Stimulated activated CD4-positive, alpha-beta T cell treated with anti-CD3 and anti-CD28 coated beads, Interleukin-2, amount 100 ng/mL, for 24 hours (primary cell): ENCODE results near the gene EIF2S2.

Experiments
- DNase-seq, 2 donors: peaks; one replicate each; pipeline ENCODE4 v3.0.0-alpha.2; 2020

EIF2S2 gene

GRCh38 chr20:34088305-34089174 lies 23.5 kb downstream of the EIF2S2 start:
- no peak for DNase-seq

- DNase-seq, result no peak
Observed at GRCh38 chr20:34085544-34086040, 26.5 kb downstream of the EIF2S2 start.

- no peak for DNase-seq
Observed at GRCh38 chr20:34084227-34084923, 27.7 kb downstream of the EIF2S2 start.

- no peak for DNase-seq
Observed at GRCh38 chr20:34083781-34084180, 28.3 kb downstream of the EIF2S2 start.

GRCh38 chr20:34083137-34083536 lies 28.9 kb downstream of the EIF2S2 start:
- DNase-seq, result no peak

- no peak for DNase-seq
Observed at GRCh38 chr20:34082232-34082887, 29.7 kb downstream of the EIF2S2 start.

GRCh38 chr20:34079818-34080217 lies 32.2 kb downstream of the EIF2S2 start:
- DNase-seq, result no peak

- no peak for DNase-seq
Observed at GRCh38 chr20:34078540-34078939, 33.5 kb downstream of the EIF2S2 start.

GRCh38 chr20:34076952-34077351 lies 35.1 kb downstream of the EIF2S2 start:
- no peak for DNase-seq

- DNase-seq, result no peak
Observed at GRCh38 chr20:34075647-34076046, 36.4 kb downstream of the EIF2S2 start.

- DNase-seq, result peak in 1 of 2 donors; percentile 30
Observed at GRCh38 chr20:34074101-34074760, 37.8 kb downstream of the EIF2S2 start.

GRCh38 chr20:34072778-34073177 lies 39.3 kb downstream of the EIF2S2 start:
- DNase-seq, result no peak

GRCh38 chr20:34072076-34072475 lies 40.0 kb downstream of the EIF2S2 start:
- no peak for DNase-seq

GRCh38 chr20:34070859-34071258 lies 41.2 kb downstream of the EIF2S2 start:
- no peak for DNase-seq

- DNase-seq, result no peak
Observed at GRCh38 chr20:34070079-34070439, 42.0 kb downstream of the EIF2S2 start.

GRCh38 chr20:34069341-34070078 lies 42.5 kb downstream of the EIF2S2 start:
- peak; percentile 51 to 62 for DNase-seq

- DNase-seq, result no peak
Observed at GRCh38 chr20:34068001-34068400, 44.0 kb downstream of the EIF2S2 start.

- no peak for DNase-seq
Observed at GRCh38 chr20:34066476-34067090, 45.5 kb downstream of the EIF2S2 start.

- no peak for DNase-seq
Observed at GRCh38 chr20:34065260-34065659, 46.8 kb downstream of the EIF2S2 start.

GRCh38 chr20:34064286-34064685 lies 47.8 kb downstream of the EIF2S2 start:
- DNase-seq, result no peak

GRCh38 chr20:34062570-34063482 lies 49.2 kb downstream of the EIF2S2 start:
- DNase-seq, result no peak
